ENCODE measurements around the gene OR4D9.
"Not testable (repeated sequence)": the region's sequence is repeated elsewhere in the genome, so short reads cannot be mapped to it uniquely, and the experiment has no call there.

OR4D9 gene

GRCh38 chr11:59532620-59533019, 21.3 kb downstream of the OR4D9 start:
- Histone ChIP-seq H2BK12ac (ENCODE audit: low read length) (no peak overlapping the region), H3K27me3 (ENCODE audit: insufficient read depth, low read length) (no peaks in the 10 kb centered on the region), H3K14ac (ENCODE audit: low read length) (no peak overlapping the region), H3K36me3 (ENCODE audit: control insufficient read depth in 1 of 2, insufficient read depth in 2 of 2, low read length in 2 of 2) (no peaks in the 10 kb centered on the region), H3K79me2 (ENCODE audit: control insufficient read depth, insufficient read depth, low read length, poor library complexity) (no peaks in the 10 kb centered on the region), H3K9me3 (ENCODE audit: insufficient read depth, low read depth, low read length) (peaks cover 2% of the 10 kb centered on the region), H2BK5ac (ENCODE audit: low read depth, low read length, poor library complexity) (no peak overlapping the region), H3K4ac (ENCODE audit: low read depth, low read length) (no peak overlapping the region), H3K4me1 (ENCODE audit: control insufficient read depth in 1 of 2, insufficient read depth in 2 of 2, low read length in 2 of 2) (no peaks in the 10 kb centered on the region), H3K27ac (ENCODE audit: low read depth, low read length) (no peak overlapping the region), H3K4me3 (ENCODE audit: low read depth, low read length) (no peak overlapping the region), H3K23ac (ENCODE audit: low read length) (no peak overlapping the region), H4K8ac (ENCODE audit: low read depth, low read length) (no peak overlapping the region), H4K91ac (ENCODE audit: low read depth, low read length) (no peak overlapping the region), H4K12ac (ENCODE audit: low read depth, low read length) (no peak overlapping the region), H2AFZ (ENCODE audit: insufficient read depth, low read length, poor library complexity) (no peak overlapping the region), H3K4me2 (ENCODE audit: low read length) (no peak overlapping the region), H3K9ac (ENCODE audit: low read length) (no peak overlapping the region), H2BK120ac (ENCODE audit: insufficient read depth, low read length, poor library complexity) (no peak overlapping the region), H3K18ac (ENCODE audit: low read length) (no peak overlapping the region), H2AK5ac (ENCODE audit: low read length) (no peak overlapping the region), H3K79me1 (ENCODE audit: low read length) (peaks cover 2% of the 10 kb centered on the region)
- WGBS (ENCODE audit: extremely low coverage, insufficient coverage, insufficient read length): no CpG with 5 or more reads among the region's 2 CpGs
- DNase-seq: no peak

DNA sequence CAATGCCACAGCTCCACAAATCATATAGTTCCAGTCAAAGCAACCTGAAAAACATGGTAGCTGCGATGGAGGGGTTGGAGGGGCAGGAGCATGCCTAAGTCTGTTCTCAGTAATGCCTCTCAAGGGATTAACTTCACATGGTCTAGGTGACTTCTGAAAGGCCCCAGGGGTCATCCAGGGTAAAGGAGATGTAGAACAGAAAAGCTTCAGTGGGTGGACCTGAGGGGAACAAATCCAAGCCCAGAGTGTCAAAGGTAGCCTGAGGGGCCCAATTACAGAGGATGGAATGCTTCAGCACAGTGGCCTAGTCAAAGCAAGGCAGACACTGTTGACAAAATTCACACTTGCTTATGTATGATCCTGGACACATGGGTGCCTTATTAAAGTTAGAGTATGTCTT, 23.3 kb downstream of the OR4D9 start:
- H3K79me1 ChIP-seq (ENCODE audit: low read length): peaks cover 2% of the 10 kb centered on the region
- H2BK120ac ChIP-seq (ENCODE audit: insufficient read depth, low read length, poor library complexity): no peak overlapping the region
- no peak overlapping the region for H3K4me2 ChIP-seq (ENCODE audit: low read length)
- H3K27me3 ChIP-seq (ENCODE audit: insufficient read depth, low read length): no peaks in the 10 kb centered on the region
- no peak overlapping the region for H2BK12ac ChIP-seq (ENCODE audit: low read length)
- H2AFZ ChIP-seq (ENCODE audit: insufficient read depth, low read length, poor library complexity): no peak overlapping the region
- H3K4ac ChIP-seq (ENCODE audit: low read depth, low read length): no peak overlapping the region
- H3K14ac ChIP-seq (ENCODE audit: low read length): no peak overlapping the region
- H3K36me3 ChIP-seq (ENCODE audit: control insufficient read depth in 1 of 2, insufficient read depth in 2 of 2, low read length in 2 of 2): no peaks in the 10 kb centered on the region
- H3K23ac ChIP-seq (ENCODE audit: low read length): no peak overlapping the region
- H3K4me1 ChIP-seq (ENCODE audit: control insufficient read depth in 1 of 2, insufficient read depth in 2 of 2, low read length in 2 of 2): no peaks in the 10 kb centered on the region
- H3K9me3 ChIP-seq (ENCODE audit: insufficient read depth, low read depth, low read length): peaks cover 2% of the 10 kb centered on the region
- no peak overlapping the region for H2AK5ac ChIP-seq (ENCODE audit: low read length)
- no peak overlapping the region for H2BK5ac ChIP-seq (ENCODE audit: low read depth, low read length, poor library complexity)
- no peak overlapping the region for H4K12ac ChIP-seq (ENCODE audit: low read depth, low read length)
- no peak overlapping the region for H4K91ac ChIP-seq (ENCODE audit: low read depth, low read length)
- no peak overlapping the region for H3K18ac ChIP-seq (ENCODE audit: low read length)
- H3K79me2 ChIP-seq (ENCODE audit: control insufficient read depth, insufficient read depth, low read length, poor library complexity): no peaks in the 10 kb centered on the region
- H4K8ac ChIP-seq (ENCODE audit: low read depth, low read length): no peak overlapping the region
- H3K9ac ChIP-seq (ENCODE audit: low read length): no peak overlapping the region
- no CpG with 5 or more reads among the region's 1 CpG for WGBS (ENCODE audit: extremely low coverage, insufficient coverage, insufficient read length)
- peak in 1 of 2 donors; percentile 14 for DNase-seq
- no peak overlapping the region for H3K4me3 ChIP-seq (ENCODE audit: low read depth, low read length)
- no peak overlapping the region for H3K27ac ChIP-seq (ENCODE audit: low read depth, low read length)

DNA sequence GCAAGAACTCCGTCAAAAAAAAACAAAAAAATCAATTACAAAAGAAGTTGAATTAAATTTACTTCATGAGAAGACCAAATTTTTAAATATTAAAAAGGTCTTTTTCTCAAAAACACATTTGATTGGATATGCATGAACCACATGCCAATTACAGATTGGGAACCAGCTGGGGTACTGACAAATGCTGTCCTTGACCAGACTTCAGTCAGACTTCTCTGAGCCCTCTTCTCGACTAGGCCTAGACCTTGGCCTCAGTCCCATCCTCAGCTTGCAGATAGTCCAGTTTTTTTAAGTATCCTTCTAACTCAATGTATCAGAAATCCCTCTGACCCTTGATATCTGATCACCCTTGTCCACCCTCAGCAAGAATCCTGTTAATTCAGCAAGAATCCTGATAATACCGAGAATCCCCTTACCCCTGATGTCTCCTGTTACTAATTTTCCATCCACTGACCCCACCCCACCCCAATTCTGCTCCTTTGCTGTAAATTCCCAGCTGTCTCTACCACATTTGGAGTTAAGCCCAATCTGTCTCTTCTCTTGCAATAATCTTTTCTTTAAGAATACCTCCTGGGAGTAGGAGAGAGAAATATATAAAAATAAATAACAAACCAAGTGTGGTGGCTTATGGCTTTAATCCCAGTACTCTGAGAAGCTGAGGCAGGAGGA, 30.9 kb downstream of the OR4D9 start:
- Histone ChIP-seq H3K23ac (ENCODE audit: low read length) (no peak overlapping the region), H3K4me3 (ENCODE audit: low read depth, low read length) (no peak overlapping the region), H3K9me3 (ENCODE audit: insufficient read depth, low read depth, low read length) (no peaks in the 10 kb centered on the region), H2BK12ac (ENCODE audit: low read length) (no peak overlapping the region), H2AK5ac (ENCODE audit: low read length) (no peak overlapping the region), H3K27ac (ENCODE audit: low read depth, low read length) (no peak overlapping the region), H2AFZ (ENCODE audit: insufficient read depth, low read length, poor library complexity) (no peak overlapping the region), H4K8ac (ENCODE audit: low read depth, low read length) (no peak overlapping the region), H3K9ac (ENCODE audit: low read length) (no peak overlapping the region), H3K27me3 (ENCODE audit: insufficient read depth, low read length) (no peaks in the 10 kb centered on the region), H3K4me2 (ENCODE audit: low read length) (no peak overlapping the region), H3K18ac (ENCODE audit: low read length) (no peak overlapping the region), H3K79me2 (ENCODE audit: control insufficient read depth, insufficient read depth, low read length, poor library complexity) (no peaks in the 10 kb centered on the region), H3K79me1 (ENCODE audit: low read length) (peaks cover 2% of the 10 kb centered on the region), H4K12ac (ENCODE audit: low read depth, low read length) (no peak overlapping the region), H3K4me1 (ENCODE audit: control insufficient read depth in 1 of 2, insufficient read depth in 2 of 2, low read length in 2 of 2) (no peaks in the 10 kb centered on the region), H4K91ac (ENCODE audit: low read depth, low read length) (no peak overlapping the region), H3K36me3 (ENCODE audit: control insufficient read depth in 1 of 2, insufficient read depth in 2 of 2, low read length in 2 of 2) (no peaks in the 10 kb centered on the region), H2BK120ac (ENCODE audit: insufficient read depth, low read length, poor library complexity) (no peak overlapping the region), H3K14ac (ENCODE audit: low read length) (no peak overlapping the region), H2BK5ac (ENCODE audit: low read depth, low read length, poor library complexity) (no peak overlapping the region), H3K4ac (ENCODE audit: low read depth, low read length) (no peak overlapping the region)
- DNase-seq: no peak
- WGBS (ENCODE audit: extremely low coverage, insufficient coverage, insufficient read length): no CpG with 5 or more reads among the region's 3 CpGs

GRCh38 chr11:59543713-59544112, 32.4 kb downstream of the OR4D9 start:
- not testable (repeated sequence) for H3K27me3 ChIP-seq (ENCODE audit: insufficient read depth, low read length); H3K9me3 ChIP-seq (ENCODE audit: insufficient read depth, low read depth, low read length); DNase-seq; H3K4me1 ChIP-seq (ENCODE audit: control insufficient read depth in 1 of 2, insufficient read depth in 2 of 2, low read length in 2 of 2); H2BK12ac ChIP-seq (ENCODE audit: low read length); H3K4ac ChIP-seq (ENCODE audit: low read depth, low read length); H2AK5ac ChIP-seq (ENCODE audit: low read length); H4K12ac ChIP-seq (ENCODE audit: low read depth, low read length); H2AFZ ChIP-seq (ENCODE audit: insufficient read depth, low read length, poor library complexity); H3K79me2 ChIP-seq (ENCODE audit: control insufficient read depth, insufficient read depth, low read length, poor library complexity); H4K8ac ChIP-seq (ENCODE audit: low read depth, low read length); H3K9ac ChIP-seq (ENCODE audit: low read length); H4K91ac ChIP-seq (ENCODE audit: low read depth, low read length); H3K27ac ChIP-seq (ENCODE audit: low read depth, low read length); H2BK5ac ChIP-seq (ENCODE audit: low read depth, low read length, poor library complexity); H2BK120ac ChIP-seq (ENCODE audit: insufficient read depth, low read length, poor library complexity); H3K79me1 ChIP-seq (ENCODE audit: low read length); H3K23ac ChIP-seq (ENCODE audit: low read length); H3K4me3 ChIP-seq (ENCODE audit: low read depth, low read length); H3K14ac ChIP-seq (ENCODE audit: low read length); H3K4me2 ChIP-seq (ENCODE audit: low read length); H3K36me3 ChIP-seq (ENCODE audit: control insufficient read depth in 1 of 2, insufficient read depth in 2 of 2, low read length in 2 of 2); H3K18ac ChIP-seq (ENCODE audit: low read length)
- WGBS (ENCODE audit: extremely low coverage, insufficient coverage, insufficient read length): no CpG with 5 or more reads among the region's 3 CpGs
